Stimulated activated effector memory CD8-positive, alpha-beta T cell treated with anti-CD3 and anti-CD28 coated beads, Interleukin-12 subunit alpha, Interleukin-12 subunit beta, amount 100 ng/mL, for 72 hours (primary cell): ENCODE measurements around the gene APOBEC3G.
"Not testable (repeated sequence)": the region's sequence is repeated elsewhere in the genome, so short reads cannot be mapped to it uniquely, and the experiment has no call there.

Source experiments
- ATAC-seq: fragments of 150-1000 bp; cut with Tn5 transposase; 2 replicates; pipeline ENCODE4 v1.10.0; 2021
- DNase-seq, 2 donors: peaks; one replicate each; pipeline ENCODE4 v3.0.0; 2021 to 2022; ENCODE audit warnings: low spot score in 2 of 2
- H3K27ac Mint-ChIP-seq: one replicate; pipeline ENCODE4 v1.8.0; 2022; ENCODE audit warnings: mild to moderate bottlenecking, mixed read lengths
- H3K36me3 Mint-ChIP-seq: one replicate; pipeline ENCODE4 v1.8.0; 2022; ENCODE audit warnings: mild to moderate bottlenecking, mixed read lengths
- H3K4me1 Mint-ChIP-seq: one replicate; pipeline ENCODE4 v1.8.0; 2022; ENCODE audit warnings: mixed read lengths
- H3K4me3 Mint-ChIP-seq: one replicate; pipeline ENCODE4 v1.8.0; 2022; ENCODE audit warnings: mild to moderate bottlenecking, mixed read lengths
- H3K9me3 Mint-ChIP-seq: one replicate; pipeline ENCODE4 v1.8.0; 2022; ENCODE audit warnings: mixed read lengths

APOBEC3G gene

DNA sequence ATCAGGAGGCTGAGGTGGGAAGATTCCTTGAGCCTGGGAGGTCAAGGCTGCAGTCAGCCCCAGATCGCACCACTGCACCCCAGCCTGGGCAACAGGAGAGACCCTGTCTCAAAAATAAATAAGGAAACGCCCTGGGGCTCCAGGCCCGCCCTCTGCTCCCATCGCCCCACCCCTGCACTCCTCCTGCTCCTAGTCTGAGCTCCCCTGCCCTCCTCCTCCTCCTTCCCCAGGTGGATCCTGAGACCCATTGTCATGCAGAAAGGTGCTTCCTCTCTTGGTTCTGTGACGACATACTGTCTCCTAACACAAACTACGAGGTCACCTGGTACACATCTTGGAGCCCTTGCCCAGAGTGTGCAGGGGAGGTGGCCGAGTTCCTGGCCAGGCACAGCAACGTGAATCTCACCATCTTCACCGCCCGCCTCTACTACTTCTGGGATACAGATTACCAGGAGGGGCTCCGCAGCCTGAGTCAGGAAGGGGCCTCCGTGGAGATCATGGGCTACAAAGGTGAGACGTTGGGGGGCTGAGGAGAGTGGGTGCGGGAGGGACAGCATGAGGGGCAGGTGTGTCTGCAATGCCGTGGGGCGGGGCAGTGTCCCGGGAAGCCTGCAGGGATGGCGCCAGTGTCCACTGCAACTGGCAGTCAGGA, 25.1 kb upstream of the APOBEC3G start:
- Mint-ChIP-seq H3K27ac (peak overlapping the region; percentile 80), H3K36me3 (peaks cover 29% of the 10 kb centered on the region)
- not testable (repeated sequence) for DNase-seq, ATAC-seq, H3K4me3 Mint-ChIP-seq, H3K9me3 Mint-ChIP-seq, H3K4me1 Mint-ChIP-seq

DNA sequence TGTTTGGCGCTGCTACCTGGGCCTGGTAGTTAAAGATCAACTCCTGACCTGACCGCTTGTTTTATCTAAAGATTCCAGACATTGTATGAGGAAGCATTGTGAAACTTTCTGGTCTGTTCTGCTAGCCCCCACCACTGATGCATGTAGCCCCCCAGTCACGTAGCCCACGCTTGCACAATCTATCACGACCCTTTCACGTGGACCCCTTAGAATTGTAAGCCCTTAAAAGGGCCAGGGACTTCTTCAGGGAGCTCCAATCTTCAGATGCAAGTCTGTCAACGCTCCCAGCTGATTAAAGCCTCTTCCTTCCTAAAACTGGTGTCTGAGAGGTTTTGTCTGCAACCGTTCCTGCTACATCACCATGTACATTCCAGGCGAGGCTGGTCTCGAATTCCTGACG, 21.4 kb upstream of the APOBEC3G start:
- DNase-seq (no peak), ATAC-seq (no peak)
- no peaks in the 10 kb centered on the region for H3K4me1 Mint-ChIP-seq
- peaks cover 19% of the 10 kb centered on the region for H3K36me3 Mint-ChIP-seq
- H3K27ac Mint-ChIP-seq = no peak overlapping the region
- no peaks in the 10 kb centered on the region for H3K9me3 Mint-ChIP-seq
- no peak overlapping the region for H3K4me3 Mint-ChIP-seq

DNA sequence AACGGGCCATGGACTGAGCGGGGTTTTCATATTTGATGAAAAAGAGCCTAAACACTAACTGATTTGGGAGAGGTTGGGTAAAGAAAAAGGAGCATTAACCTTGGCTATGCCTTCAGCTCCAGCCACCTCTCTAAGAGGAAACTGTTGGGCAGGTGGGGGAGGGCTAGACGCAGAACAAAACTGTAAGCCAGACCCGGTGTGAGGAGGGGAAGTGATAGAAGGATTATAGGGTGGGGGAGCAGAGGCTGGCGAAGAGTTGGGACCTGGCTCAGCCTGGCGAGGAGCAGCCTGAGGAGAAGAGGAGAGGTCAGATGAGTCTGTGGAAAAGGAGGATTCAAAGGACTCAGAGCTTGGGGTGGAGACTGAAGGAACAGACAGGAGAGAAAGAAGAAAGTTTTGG, 15.8 kb upstream of the APOBEC3G start:
- not testable (repeated sequence) for H3K36me3 Mint-ChIP-seq, H3K9me3 Mint-ChIP-seq, ATAC-seq, DNase-seq, H3K27ac Mint-ChIP-seq, H3K4me3 Mint-ChIP-seq
- H3K4me1 Mint-ChIP-seq = peaks cover 12% of the 10 kb centered on the region

- H3K4me1 Mint-ChIP-seq = peaks cover 12% of the 10 kb centered on the region
- not testable (repeated sequence) for H3K27ac Mint-ChIP-seq, H3K9me3 Mint-ChIP-seq, H3K36me3 Mint-ChIP-seq, ATAC-seq, DNase-seq, H3K4me3 Mint-ChIP-seq
Observed at GRCh38 chr22:39061951-39062350, 15.1 kb upstream of the APOBEC3G start.

DNA sequence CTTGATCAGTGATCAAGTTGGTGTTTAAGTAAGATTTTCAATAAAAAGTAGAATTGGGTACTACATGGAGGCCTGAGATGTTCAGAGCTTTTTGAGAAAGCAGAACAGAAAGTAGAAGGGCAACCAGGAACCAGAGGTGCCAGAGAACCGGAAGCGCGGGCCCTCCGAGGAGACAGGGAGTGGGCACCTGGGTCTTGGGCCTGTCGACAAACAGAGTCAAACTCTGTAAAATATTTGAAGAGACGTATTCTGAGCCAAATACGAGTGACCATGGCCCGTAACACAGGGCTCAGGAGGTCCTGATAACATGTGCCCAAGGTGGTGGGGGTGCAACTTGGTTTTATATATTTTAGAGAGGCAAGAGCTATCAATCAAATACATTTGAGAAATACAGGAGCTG, 13.2 kb upstream of the APOBEC3G start:
- H3K27ac Mint-ChIP-seq, ATAC-seq, H3K36me3 Mint-ChIP-seq, H3K9me3 Mint-ChIP-seq, H3K4me3 Mint-ChIP-seq, DNase-seq: not testable (repeated sequence)
- peaks cover 12% of the 10 kb centered on the region for H3K4me1 Mint-ChIP-seq

- H3K4me3 Mint-ChIP-seq, H3K36me3 Mint-ChIP-seq, H3K9me3 Mint-ChIP-seq, H3K27ac Mint-ChIP-seq, DNase-seq: not testable (repeated sequence)
- H3K4me1 Mint-ChIP-seq = peaks cover 17% of the 10 kb centered on the region
- peak; percentile 7 for ATAC-seq
Observed at GRCh38 chr22:39066442-39067276, 10.4 kb upstream of the APOBEC3G start.

DNA sequence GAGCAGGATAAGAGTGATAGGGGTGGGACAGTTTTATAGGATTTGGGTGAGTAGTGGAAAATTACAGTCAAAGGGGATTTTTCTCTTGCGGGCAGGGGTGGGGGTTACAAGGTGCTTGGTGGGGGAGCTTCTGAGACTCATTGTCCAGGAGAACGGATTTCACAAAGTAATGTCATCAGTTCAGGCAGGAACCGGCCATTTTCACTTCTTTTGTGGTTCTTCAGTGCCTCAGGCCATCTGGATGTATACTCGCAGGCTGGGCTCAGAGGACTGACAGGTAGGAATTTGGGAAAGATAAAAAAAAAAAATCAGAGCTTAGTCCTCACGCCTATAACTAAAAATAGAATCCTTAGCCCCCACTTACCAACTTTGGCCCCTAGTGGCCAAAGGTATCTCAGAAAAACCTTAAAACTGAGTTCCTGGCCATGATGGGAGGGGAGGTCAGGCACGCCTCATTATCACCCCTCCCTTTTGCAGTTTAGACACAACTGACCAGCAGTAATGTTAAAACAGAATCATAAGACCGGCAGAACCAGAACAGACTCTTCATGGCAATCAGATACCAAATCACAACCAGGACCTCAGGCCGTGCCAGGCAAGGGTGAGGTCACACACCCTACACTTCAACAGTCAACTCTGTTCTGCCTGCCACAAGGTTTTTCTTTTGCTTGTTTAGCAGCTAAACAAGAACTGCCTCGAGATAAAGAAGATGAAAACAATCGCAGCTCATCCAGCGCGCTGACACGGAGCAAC, 8.9 kb upstream of the APOBEC3G start:
- H3K9me3 Mint-ChIP-seq = no peaks in the 10 kb centered on the region

GRCh38 chr22:39070186-39070585, 6.9 kb upstream of the APOBEC3G start:
- H3K27ac Mint-ChIP-seq = no peak overlapping the region
- H3K4me1 Mint-ChIP-seq = peaks cover 9% of the 10 kb centered on the region
- H3K4me3 Mint-ChIP-seq = no peak overlapping the region
- peaks cover 5% of the 10 kb centered on the region for H3K36me3 Mint-ChIP-seq
- DNase-seq (no peak), ATAC-seq (no peak)
- no peaks in the 10 kb centered on the region for H3K9me3 Mint-ChIP-seq

More for the DNA sequence above, 8.9 kb upstream of the APOBEC3G start:
- H3K27ac Mint-ChIP-seq = no peak overlapping the region
- peaks cover 5% of the 10 kb centered on the region for H3K36me3 Mint-ChIP-seq
- DNase-seq = no peak
- H3K4me3 Mint-ChIP-seq = no peak overlapping the region
- no peak for ATAC-seq
- H3K4me1 Mint-ChIP-seq = peaks cover 17% of the 10 kb centered on the region

DNA sequence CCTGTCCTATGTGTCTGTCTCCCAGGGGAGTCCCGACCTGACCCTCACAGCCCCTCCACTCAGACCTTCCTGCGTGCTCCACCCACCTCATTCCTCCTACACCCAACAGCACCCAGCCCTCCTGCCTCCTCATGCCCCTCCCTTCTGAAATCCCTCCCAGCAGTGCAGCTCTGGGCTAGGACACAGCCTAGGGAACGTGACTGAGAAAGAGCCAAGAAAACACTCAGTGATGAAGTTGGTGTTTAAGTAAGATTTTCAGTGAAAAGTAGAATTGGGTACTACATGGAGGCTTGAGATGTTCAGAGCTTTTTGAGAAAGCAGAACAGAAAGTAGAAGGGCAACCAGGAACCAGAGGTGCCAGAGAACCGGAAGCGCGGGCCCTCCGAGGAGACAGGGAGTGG, 4.5 kb upstream of the APOBEC3G start:
- not testable (repeated sequence) for H3K27ac Mint-ChIP-seq, ATAC-seq, H3K4me3 Mint-ChIP-seq, H3K9me3 Mint-ChIP-seq, DNase-seq
- peaks cover 20% of the 10 kb centered on the region for H3K4me1 Mint-ChIP-seq
- peaks cover 20% of the 10 kb centered on the region for H3K36me3 Mint-ChIP-seq

GRCh38 chr22:39073981-39074380, 3.1 kb upstream of the APOBEC3G start:
- H3K4me1 Mint-ChIP-seq = peaks cover 28% of the 10 kb centered on the region
- H3K27ac Mint-ChIP-seq = peak overlapping the region; percentile 8
- no peak for ATAC-seq
- peaks cover 29% of the 10 kb centered on the region for H3K36me3 Mint-ChIP-seq
- H3K9me3 Mint-ChIP-seq = no peaks in the 10 kb centered on the region
- DNase-seq = no peak
- no peak overlapping the region for H3K4me3 Mint-ChIP-seq

- ATAC-seq, H3K9me3 Mint-ChIP-seq, DNase-seq: not testable (repeated sequence)
- Mint-ChIP-seq H3K36me3 (peaks cover 53% of the 10 kb centered on the region), H3K4me1 (peaks cover 38% of the 10 kb centered on the region), H3K27ac (peak overlapping the region; percentile 96), H3K4me3 (peak overlapping the region; percentile 99)
Observed at GRCh38 chr22:39076155-39077025, 685 bp upstream of the APOBEC3G start.

- Mint-ChIP-seq H3K4me1 (peaks cover 52% of the 10 kb centered on the region), H3K36me3 (peaks cover 68% of the 10 kb centered on the region), H3K4me3 (peak overlapping the region; percentile 99), H3K27ac (peak overlapping the region; percentile 96)
- not testable (repeated sequence) for DNase-seq, ATAC-seq, H3K9me3 Mint-ChIP-seq
Observed at GRCh38 chr22:39077912-39078311, 837 bp downstream of the APOBEC3G start.

GRCh38 chr22:39078329-39078728, 1.3 kb downstream of the APOBEC3G start:
- Mint-ChIP-seq H3K4me1 (peaks cover 56% of the 10 kb centered on the region), H3K4me3 (peak overlapping the region; percentile 99), H3K9me3 (no peaks in the 10 kb centered on the region), H3K27ac (peak overlapping the region; percentile 96), H3K36me3 (peaks cover 72% of the 10 kb centered on the region)
- DNase-seq (no peak), ATAC-seq (peak; percentile 57)

DNA sequence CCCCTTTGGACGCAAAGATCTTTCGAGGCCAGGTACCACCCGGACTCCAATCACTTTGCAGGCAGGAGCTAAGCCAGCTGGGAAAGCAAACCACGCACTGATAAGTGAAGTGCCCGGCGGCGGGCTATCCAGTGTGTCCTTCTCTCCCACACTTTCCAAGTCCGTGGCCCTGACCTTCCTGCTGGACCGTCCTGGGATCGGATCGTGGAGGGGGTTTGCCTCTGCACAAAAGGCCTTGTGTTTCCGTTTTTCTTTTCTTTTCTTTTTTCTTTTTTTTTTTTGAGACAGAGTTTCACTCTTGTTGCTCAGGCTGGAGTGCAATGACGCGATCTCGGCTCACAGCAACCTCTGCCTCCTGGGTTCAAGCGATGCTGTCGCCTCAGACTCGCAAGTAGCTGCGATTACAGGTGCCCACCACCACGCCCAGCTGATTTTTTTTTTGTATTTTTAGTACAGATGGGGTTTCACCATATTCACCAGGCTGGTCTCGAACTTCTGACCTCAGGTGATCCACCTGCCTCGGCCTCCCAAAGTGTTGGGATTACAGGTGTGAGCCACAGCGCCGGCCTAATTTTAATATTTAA, 2.1 kb downstream of the APOBEC3G start:
- Mint-ChIP-seq H3K4me3 (peak overlapping the region; percentile 99), H3K36me3 (peaks cover 80% of the 10 kb centered on the region), H3K27ac (peak overlapping the region; percentile 96), H3K4me1 (peaks cover 61% of the 10 kb centered on the region)
- not testable (repeated sequence) for ATAC-seq, DNase-seq, H3K9me3 Mint-ChIP-seq
